Epithelial cell of esophagus (primary cell): ENCODE results near the gene ST8SIA5.

Experiments used
- DNase-seq: peaks from one replicate; pipeline ENCODE4 v3.0.0; 2010; ENCODE audit warnings: low read depth
- H3K4me3 ChIP-seq: 2 replicates; pipeline ENCODE4 v1.5.1; 2011; ENCODE audit warnings: mild to moderate bottlenecking, low read length, control low read depth
- TF ChIP-seq, protein P1 (sequence below): IDR thresholded peaks from 2 replicates; pipeline ENCODE4 v1.5.1; 2011; ENCODE audit warnings: low read depth, mild to moderate bottlenecking, low read length, control low read depth, inconsistent platforms; ENCODE audit not compliant: insufficient read depth; ENCODE audit errors: missing control alignments

Gene ST8SIA5

DNA sequence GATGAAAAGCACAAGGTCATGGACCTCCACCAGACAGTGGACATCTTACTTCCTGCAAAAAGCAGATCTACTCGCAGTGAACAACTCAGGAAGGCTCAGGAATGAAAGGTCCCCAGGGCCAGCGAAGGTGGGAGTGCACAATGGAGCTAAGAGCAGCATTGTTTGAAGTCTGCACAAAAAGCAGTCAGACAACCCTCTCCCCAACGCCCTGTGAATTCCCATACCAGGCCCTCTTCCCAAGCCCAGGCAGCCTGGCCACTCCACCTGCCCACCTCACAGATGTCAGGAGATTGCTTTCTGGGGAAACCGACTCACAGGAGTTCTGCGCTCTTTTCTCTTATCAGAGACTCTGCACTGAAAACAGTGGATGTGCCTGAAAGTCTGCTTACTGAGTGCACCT lies 34.8 kb downstream of the ST8SIA5 start:
- TF ChIP-seq, protein P1, sequence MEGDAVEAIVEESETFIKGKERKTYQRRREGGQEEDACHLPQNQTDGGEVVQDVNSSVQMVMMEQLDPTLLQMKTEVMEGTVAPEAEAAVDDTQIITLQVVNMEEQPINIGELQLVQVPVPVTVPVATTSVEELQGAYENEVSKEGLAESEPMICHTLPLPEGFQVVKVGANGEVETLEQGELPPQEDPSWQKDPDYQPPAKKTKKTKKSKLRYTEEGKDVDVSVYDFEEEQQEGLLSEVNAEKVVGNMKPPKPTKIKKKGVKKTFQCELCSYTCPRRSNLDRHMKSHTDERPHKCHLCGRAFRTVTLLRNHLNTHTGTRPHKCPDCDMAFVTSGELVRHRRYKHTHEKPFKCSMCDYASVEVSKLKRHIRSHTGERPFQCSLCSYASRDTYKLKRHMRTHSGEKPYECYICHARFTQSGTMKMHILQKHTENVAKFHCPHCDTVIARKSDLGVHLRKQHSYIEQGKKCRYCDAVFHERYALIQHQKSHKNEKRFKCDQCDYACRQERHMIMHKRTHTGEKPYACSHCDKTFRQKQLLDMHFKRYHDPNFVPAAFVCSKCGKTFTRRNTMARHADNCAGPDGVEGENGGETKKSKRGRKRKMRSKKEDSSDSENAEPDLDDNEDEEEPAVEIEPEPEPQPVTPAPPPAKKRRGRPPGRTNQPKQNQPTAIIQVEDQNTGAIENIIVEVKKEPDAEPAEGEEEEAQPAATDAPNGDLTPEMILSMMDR = no peak
- no peak for DNase-seq
- no peak overlapping the region for H3K4me3 ChIP-seq

GRCh38 chr18:46721331-46721730 lies 35.5 kb downstream of the ST8SIA5 start:
- TF ChIP-seq, protein P1 = no peak
- no peak for DNase-seq

GRCh38 chr18:46720521-46720920 lies 36.3 kb downstream of the ST8SIA5 start:
- no peak overlapping the region for H3K4me3 ChIP-seq
- no peak for DNase-seq
- TF ChIP-seq, protein P1 = no peak

More at GRCh38 chr18:46721331-46721730, 35.5 kb downstream of the ST8SIA5 start:
- H3K4me3 ChIP-seq = no peak overlapping the region

DNA sequence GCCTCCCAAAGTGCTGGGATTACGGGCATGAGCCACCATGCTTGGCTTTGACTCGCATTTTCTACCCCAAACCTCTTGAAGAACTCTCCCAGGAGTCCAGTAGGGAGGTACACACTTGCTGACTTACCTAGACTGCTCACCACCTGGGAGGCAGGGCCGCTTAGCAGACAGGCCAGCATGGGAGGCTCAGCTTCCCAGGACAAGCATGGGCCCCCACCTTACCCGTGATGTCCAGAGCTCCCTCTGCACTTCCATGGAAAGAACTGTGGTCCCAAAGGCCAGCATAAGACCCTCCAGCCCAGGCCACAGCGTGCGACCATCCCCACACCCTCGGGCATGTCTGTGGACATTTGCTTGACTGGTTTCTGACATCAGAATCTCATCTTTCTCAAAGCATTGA lies 36.8 kb downstream of the ST8SIA5 start:
- TF ChIP-seq, protein P1 = no peak
- DNase-seq = no peak
- H3K4me3 ChIP-seq = no peak overlapping the region

DNA sequence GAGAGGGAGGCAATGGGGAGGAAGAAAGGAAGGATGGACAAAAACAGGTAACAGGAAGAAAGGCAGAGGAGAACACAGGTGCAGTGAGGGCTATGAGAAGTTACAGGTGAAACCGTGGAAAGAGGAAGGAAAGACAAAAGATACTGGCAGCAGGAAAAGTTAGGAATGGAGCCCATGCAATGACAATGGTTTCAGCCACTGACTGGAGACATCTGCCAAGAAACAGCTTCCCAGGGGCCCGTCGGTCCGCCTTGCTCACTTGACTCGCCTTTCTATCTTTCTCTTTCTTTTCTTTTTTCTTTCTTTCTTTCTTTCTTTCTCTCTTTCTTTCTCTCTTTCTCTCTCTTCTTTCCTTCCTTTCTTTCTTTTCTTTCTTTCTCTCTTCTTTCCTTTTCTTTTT lies 37.5 kb downstream of the ST8SIA5 start:
- no peak for DNase-seq
- H3K4me3 ChIP-seq = no peak overlapping the region

GRCh38 chr18:46718501-46719341 lies 38.1 kb downstream of the ST8SIA5 start:
- no peak for DNase-seq
- TF ChIP-seq, protein P1 = no peak
- no peak overlapping the region for H3K4me3 ChIP-seq

More for the DNA sequence above, 37.5 kb downstream of the ST8SIA5 start:
- TF ChIP-seq, protein P1 = no peak

DNA sequence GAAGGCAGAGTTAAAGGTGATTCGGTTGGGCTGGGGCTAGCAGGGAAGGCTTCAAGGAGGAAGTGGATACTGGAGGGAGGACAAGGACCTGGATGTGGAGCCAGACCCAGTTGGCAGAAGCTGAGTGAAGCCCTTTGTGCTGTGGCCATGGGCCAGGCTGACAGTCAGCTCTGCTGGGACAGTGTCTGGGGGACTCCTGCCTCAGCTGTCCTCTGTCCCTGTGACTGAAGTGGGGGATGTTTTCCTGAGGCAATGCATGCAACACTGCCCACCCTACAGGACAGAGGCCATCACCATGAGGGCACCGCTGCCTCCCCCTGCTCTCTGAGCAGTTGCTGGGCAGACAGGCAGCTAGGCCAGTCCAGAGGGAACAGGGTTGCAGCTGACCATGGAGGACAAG lies 40.0 kb downstream of the ST8SIA5 start:
- no peak for DNase-seq
- TF ChIP-seq, protein P1 = no peak
- H3K4me3 ChIP-seq = no peak overlapping the region
